Measurements from ENCODE around the gene TMEM129.
A peak's percentile ranks its signal among the peaks of the same experiment; 100 is the strongest.

Gene TMEM129

GRCh38 chr4:1686440-1687036 lies 34.6 kb downstream of the TMEM129 start:
- H3K4me3 ChIP-seq (ENCODE audit: low read depth, low read length) = no peak overlapping the region
- H3K27me3 ChIP-seq (ENCODE audit: insufficient read depth, low read length) = no peaks in the 10 kb centered on the region
- H2AFZ ChIP-seq (ENCODE audit: low read length, unreplicated experiment) = no peak overlapping the region
- H3K79me2 ChIP-seq (ENCODE audit: control insufficient read depth, insufficient read depth, low read length, unreplicated experiment) = no peaks in the 10 kb centered on the region
- peaks cover 4% of the 10 kb centered on the region for H3K36me3 ChIP-seq (ENCODE audit: insufficient read depth, low read length)
- H3K4me1 ChIP-seq (ENCODE audit: control insufficient read depth, insufficient read depth, low read length, unreplicated experiment) = peaks cover 8% of the 10 kb centered on the region
- no peak overlapping the region for H3K27ac ChIP-seq (ENCODE audit: low read depth, low read length)

- H3K36me3 ChIP-seq (ENCODE audit: insufficient read depth, low read length) = no peaks in the 10 kb centered on the region
- H3K27me3 ChIP-seq (ENCODE audit: insufficient read depth, low read length) = no peaks in the 10 kb centered on the region
- H3K4me3 ChIP-seq (ENCODE audit: low read depth, low read length) = 0 out of 2 replicates have a peak overlapping the region, but pooled peaks have one; percentile 76
- no peaks in the 10 kb centered on the region for H3K79me2 ChIP-seq (ENCODE audit: control insufficient read depth, insufficient read depth, low read length, unreplicated experiment)
- no peak overlapping the region for H2AFZ ChIP-seq (ENCODE audit: low read length, unreplicated experiment)
- no peak overlapping the region for H3K27ac ChIP-seq (ENCODE audit: low read depth, low read length)
- H3K4me1 ChIP-seq (ENCODE audit: control insufficient read depth, insufficient read depth, low read length, unreplicated experiment) = peaks cover 8% of the 10 kb centered on the region
Measured at GRCh38 chr4:1685235-1686150, 35.6 kb downstream of the TMEM129 start.

DNA sequence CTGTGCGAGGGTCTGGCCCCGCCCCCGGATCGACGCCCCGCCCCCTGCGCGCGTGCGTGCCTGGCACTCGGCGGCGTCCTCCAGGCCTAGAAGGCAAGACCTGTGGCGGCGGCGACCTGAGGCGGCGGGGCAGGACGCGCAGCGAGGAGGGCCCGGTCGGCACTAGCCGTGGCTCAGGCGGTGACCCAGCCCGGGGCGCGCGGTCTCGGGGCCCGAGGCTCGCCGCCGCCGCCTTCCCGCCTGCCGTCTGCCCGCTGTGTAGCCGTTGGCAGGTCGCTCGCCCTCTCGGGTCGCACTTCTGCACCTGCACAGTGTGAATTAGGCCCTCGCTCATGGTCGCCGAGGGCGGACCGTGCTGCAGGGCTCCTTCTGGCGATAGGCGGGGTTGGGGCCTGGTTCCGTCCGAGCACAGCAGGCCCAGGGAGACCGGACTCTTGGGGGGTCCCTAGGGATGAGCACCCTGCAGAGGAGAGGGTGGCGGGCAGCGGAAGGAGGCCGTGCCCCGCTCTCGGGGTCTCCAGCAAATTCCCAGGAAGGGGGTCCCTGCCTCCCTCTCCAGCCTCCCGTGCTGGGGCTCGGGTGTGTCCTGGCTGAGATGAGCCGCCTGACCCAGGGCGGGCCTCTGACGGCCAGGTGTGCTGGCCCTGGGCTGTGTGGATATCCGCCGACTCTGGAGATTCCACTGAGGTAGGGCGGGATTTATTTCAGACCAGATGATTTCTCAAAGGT lies 36.5 kb downstream of the TMEM129 start:
- no peaks in the 10 kb centered on the region for H3K36me3 ChIP-seq (ENCODE audit: insufficient read depth, low read length)
- no peaks in the 10 kb centered on the region for H3K79me2 ChIP-seq (ENCODE audit: control insufficient read depth, insufficient read depth, low read length, unreplicated experiment)
- peak overlapping the region; percentile 76 for H3K4me3 ChIP-seq (ENCODE audit: low read depth, low read length)
- H3K27me3 ChIP-seq (ENCODE audit: insufficient read depth, low read length) = no peaks in the 10 kb centered on the region
- no peak overlapping the region for H3K27ac ChIP-seq (ENCODE audit: low read depth, low read length)
- H2AFZ ChIP-seq (ENCODE audit: low read length, unreplicated experiment) = peak overlapping the region; percentile 38
- H3K4me1 ChIP-seq (ENCODE audit: control insufficient read depth, insufficient read depth, low read length, unreplicated experiment) = peaks cover 8% of the 10 kb centered on the region

GRCh38 chr4:1683736-1684505 lies 37.2 kb downstream of the TMEM129 start, which contains the start of gene FAM53A:
TSS of gene FAM53A (minus strand) at chr4:1684313. CDS start at chr4:1668741, 15,572 bp downstream.
- H3K27ac ChIP-seq (ENCODE audit: low read depth, low read length) = peak within 1 kb of the TSS; percentile 78
- H3K27me3 ChIP-seq (ENCODE audit: insufficient read depth, low read length) = no peaks in the 10 kb centered on the region
- H2AFZ ChIP-seq (ENCODE audit: low read length, unreplicated experiment) = peak within 1 kb of the TSS; percentile 91
- no peaks in the 10 kb centered on the region for H3K36me3 ChIP-seq (ENCODE audit: insufficient read depth, low read length)
- H3K4me1 ChIP-seq (ENCODE audit: control insufficient read depth, insufficient read depth, low read length, unreplicated experiment) = peaks cover 8% of the 10 kb centered on the region
- H3K4me3 ChIP-seq (ENCODE audit: low read depth, low read length) = peak within 1 kb of the TSS; percentile 85
- no peaks in the 10 kb centered on the region for H3K79me2 ChIP-seq (ENCODE audit: control insufficient read depth, insufficient read depth, low read length, unreplicated experiment)

DNA sequence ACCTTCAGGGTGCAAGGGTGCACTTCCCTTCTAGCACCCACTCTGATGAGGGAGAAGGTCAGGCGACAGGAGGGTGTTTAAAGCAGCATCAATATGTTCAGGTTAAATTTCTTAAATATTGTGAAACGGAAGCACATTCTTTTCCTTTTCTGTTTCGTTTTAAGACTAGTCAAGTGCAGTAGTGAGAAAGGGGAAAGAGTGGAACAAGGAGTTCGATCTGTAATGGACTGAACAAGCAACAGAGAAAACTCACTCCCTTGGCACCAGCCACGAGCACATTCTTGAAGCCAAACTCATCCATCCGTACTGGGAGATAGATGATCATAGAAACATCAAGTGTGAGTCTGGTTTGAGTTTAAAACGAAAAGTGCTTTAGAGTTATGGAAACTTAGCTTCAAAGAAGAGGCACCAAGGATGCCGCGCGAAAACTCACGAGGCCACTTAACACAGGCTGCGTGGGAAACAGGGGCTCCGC lies 37.8 kb downstream of the TMEM129 start:
- Histone ChIP-seq H3K36me3 (ENCODE audit: insufficient read depth, low read length) (no peaks in the 10 kb centered on the region), H3K79me2 (ENCODE audit: control insufficient read depth, insufficient read depth, low read length, unreplicated experiment) (no peaks in the 10 kb centered on the region), H3K4me1 (ENCODE audit: control insufficient read depth, insufficient read depth, low read length, unreplicated experiment) (peaks cover 8% of the 10 kb centered on the region), H3K4me3 (ENCODE audit: low read depth, low read length) (peak overlapping the region; percentile 85), H2AFZ (ENCODE audit: low read length, unreplicated experiment) (peak overlapping the region; percentile 91), H3K27ac (ENCODE audit: low read depth, low read length) (peak overlapping the region; percentile 78), H3K27me3 (ENCODE audit: insufficient read depth, low read length) (no peaks in the 10 kb centered on the region)

DNA sequence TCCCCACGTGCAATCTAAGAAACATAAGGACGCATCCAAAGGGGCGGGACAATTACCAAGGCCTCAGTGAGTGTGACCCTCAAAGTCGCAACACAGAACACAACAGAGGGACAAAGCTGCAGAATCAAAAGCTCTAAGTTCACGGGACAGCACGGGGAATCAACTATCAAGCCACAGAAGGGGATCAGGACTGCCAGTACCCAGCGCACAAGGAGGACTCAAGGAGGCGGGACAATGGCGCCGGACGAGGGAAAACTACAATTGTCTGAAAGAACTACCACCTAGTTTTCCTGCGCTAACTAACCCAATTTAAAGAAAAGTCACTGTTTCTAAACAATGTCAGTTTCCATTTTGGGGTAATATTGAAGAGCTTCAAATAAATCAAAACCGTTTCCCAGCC lies 38.3 kb downstream of the TMEM129 start:
- Histone ChIP-seq H2AFZ (ENCODE audit: low read length, unreplicated experiment) (peak overlapping the region; percentile 91), H3K4me1 (ENCODE audit: control insufficient read depth, insufficient read depth, low read length, unreplicated experiment) (peaks cover 8% of the 10 kb centered on the region), H3K27ac (ENCODE audit: low read depth, low read length) (peak overlapping the region; percentile 78), H3K36me3 (ENCODE audit: insufficient read depth, low read length) (no peaks in the 10 kb centered on the region), H3K4me3 (ENCODE audit: low read depth, low read length) (peak overlapping the region; percentile 85), H3K27me3 (ENCODE audit: insufficient read depth, low read length) (no peaks in the 10 kb centered on the region), H3K79me2 (ENCODE audit: control insufficient read depth, insufficient read depth, low read length, unreplicated experiment) (no peaks in the 10 kb centered on the region)

- Histone ChIP-seq H2AFZ (ENCODE audit: low read length, unreplicated experiment) (no peak overlapping the region), H3K36me3 (ENCODE audit: insufficient read depth, low read length) (no peaks in the 10 kb centered on the region), H3K79me2 (ENCODE audit: control insufficient read depth, insufficient read depth, low read length, unreplicated experiment) (no peaks in the 10 kb centered on the region), H3K4me1 (ENCODE audit: control insufficient read depth, insufficient read depth, low read length, unreplicated experiment) (peaks cover 8% of the 10 kb centered on the region), H3K27ac (ENCODE audit: low read depth, low read length) (no peak overlapping the region), H3K27me3 (ENCODE audit: insufficient read depth, low read length) (no peaks in the 10 kb centered on the region), H3K4me3 (ENCODE audit: low read depth, low read length) (no peak overlapping the region)
Measured at GRCh38 chr4:1678244-1678643, 42.9 kb downstream of the TMEM129 start.

DNA sequence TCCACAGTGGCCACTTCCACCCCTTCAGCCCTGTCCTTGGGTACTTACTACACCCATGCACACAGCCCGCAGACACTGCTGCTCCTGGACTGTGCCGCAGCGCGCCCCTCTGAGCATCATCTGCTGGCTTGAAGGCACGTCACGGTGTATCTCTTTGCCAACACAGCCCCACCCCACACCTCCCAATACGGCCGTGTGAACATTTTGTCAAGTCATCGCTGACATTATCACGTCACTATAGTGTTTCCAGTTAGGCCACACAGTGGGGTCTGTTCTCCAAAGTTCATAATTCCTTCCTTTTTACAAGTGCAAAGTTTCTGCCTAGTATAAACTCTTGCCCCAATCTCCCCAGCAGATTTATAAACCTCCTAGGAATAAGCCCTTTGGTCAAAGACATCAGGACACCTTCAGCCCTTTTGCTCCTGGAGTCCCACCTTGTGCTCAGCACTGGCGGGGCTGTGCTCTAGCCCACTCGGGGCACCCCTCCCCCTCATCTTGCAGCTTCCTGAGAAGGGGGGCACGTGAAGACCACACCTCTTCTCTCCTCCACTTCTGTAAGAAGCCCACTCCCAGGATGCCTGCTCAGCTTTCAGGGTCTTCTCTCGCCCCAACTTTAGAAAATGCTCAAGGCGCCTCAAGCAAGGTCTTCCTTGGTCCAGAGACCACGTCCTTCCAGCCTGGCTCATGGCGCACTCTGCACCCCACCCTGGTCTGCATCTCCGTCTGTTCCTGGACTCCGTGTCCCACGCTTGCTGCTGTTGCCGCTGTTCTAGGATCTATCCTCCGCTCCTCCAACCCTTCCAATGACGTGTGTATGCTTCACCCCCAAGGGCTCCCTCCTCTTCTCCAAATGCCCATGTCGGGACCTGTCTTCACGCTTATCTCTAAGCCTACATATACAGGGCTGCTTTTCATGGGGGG lies 44.3 kb downstream of the TMEM129 start:
- Histone ChIP-seq H3K79me2 (ENCODE audit: control insufficient read depth, insufficient read depth, low read length, unreplicated experiment) (no peaks in the 10 kb centered on the region), H2AFZ (ENCODE audit: low read length, unreplicated experiment) (no peak overlapping the region), H3K27ac (ENCODE audit: low read depth, low read length) (no peak overlapping the region), H3K4me1 (ENCODE audit: control insufficient read depth, insufficient read depth, low read length, unreplicated experiment) (no peaks in the 10 kb centered on the region), H3K36me3 (ENCODE audit: insufficient read depth, low read length) (no peaks in the 10 kb centered on the region), H3K27me3 (ENCODE audit: insufficient read depth, low read length) (no peaks in the 10 kb centered on the region), H3K4me3 (ENCODE audit: low read depth, low read length) (no peak overlapping the region)

GRCh38 chr4:1675802-1676137 lies 45.4 kb downstream of the TMEM129 start:
- Histone ChIP-seq H3K79me2 (ENCODE audit: control insufficient read depth, insufficient read depth, low read length, unreplicated experiment) (no peaks in the 10 kb centered on the region), H3K27me3 (ENCODE audit: insufficient read depth, low read length) (no peaks in the 10 kb centered on the region), H2AFZ (ENCODE audit: low read length, unreplicated experiment) (no peak overlapping the region), H3K4me1 (ENCODE audit: control insufficient read depth, insufficient read depth, low read length, unreplicated experiment) (no peaks in the 10 kb centered on the region), H3K4me3 (ENCODE audit: low read depth, low read length) (no peak overlapping the region), H3K27ac (ENCODE audit: low read depth, low read length) (no peak overlapping the region), H3K36me3 (ENCODE audit: insufficient read depth, low read length) (no peaks in the 10 kb centered on the region)

All from ACC112 (cell line).